OCI-LY7 (cell line): ENCODE results near the gene SUPT3H.

ENCODE experiments used
- EZH2phosphoT487 ChIP-seq: fragments of 200-600 bp; sonication (generic); IDR thresholded peaks from 2 replicates; pipeline ENCODE4 v1.6.1; 2018; ENCODE audit warnings: low read depth, borderline replicate concordance, mild to moderate bottlenecking, mixed run types, antibody characterized with exemption, low read length, moderate library complexity, mixed read lengths
- TF ChIP-seq, protein P1 (sequence below): fragments of 200-600 bp; sonication (generic); conservative IDR thresholded peaks from 2 replicates; pipeline ENCODE4 v1.5.1; 2014; ENCODE audit warnings: mild to moderate bottlenecking, antibody characterized with exemption, low read length, moderate library complexity, mixed read lengths

GRCh38 chr6:45192556-45192955 lies 185.2 kb downstream of the SUPT3H start:
- TF ChIP-seq, protein P1, sequence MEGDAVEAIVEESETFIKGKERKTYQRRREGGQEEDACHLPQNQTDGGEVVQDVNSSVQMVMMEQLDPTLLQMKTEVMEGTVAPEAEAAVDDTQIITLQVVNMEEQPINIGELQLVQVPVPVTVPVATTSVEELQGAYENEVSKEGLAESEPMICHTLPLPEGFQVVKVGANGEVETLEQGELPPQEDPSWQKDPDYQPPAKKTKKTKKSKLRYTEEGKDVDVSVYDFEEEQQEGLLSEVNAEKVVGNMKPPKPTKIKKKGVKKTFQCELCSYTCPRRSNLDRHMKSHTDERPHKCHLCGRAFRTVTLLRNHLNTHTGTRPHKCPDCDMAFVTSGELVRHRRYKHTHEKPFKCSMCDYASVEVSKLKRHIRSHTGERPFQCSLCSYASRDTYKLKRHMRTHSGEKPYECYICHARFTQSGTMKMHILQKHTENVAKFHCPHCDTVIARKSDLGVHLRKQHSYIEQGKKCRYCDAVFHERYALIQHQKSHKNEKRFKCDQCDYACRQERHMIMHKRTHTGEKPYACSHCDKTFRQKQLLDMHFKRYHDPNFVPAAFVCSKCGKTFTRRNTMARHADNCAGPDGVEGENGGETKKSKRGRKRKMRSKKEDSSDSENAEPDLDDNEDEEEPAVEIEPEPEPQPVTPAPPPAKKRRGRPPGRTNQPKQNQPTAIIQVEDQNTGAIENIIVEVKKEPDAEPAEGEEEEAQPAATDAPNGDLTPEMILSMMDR: no peak
- no peak for TF ChIP-seq EZH2phosphoT487
